BE2C (cell line): ENCODE results near the gene YIPF6.

Source experiments
- DNase-seq: peaks from one replicate; pipeline ENCODE4 v3.0.0-alpha.2; 2020
- H3K27me3 ChIP-seq: fragments of 250-450 bp; sonication (Bioruptor Pico); 2 replicates; pipeline ENCODE4 v1.5.1; 2020; ENCODE audit warnings: mild to moderate bottlenecking
- H3K36me3 ChIP-seq: fragments of 250-450 bp; sonication (Bioruptor Pico); 2 replicates; pipeline ENCODE4 v1.5.1; 2020; ENCODE audit warnings: mild to moderate bottlenecking
- H3K4me1 ChIP-seq: fragments of 250-450 bp; sonication (Bioruptor Pico); 2 replicates; pipeline ENCODE4 v1.5.1; 2020
- H3K4me3 ChIP-seq: 2 replicates; pipeline ENCODE4 v1.5.1; 2011; ENCODE audit warnings: low read depth, low read length
- H3K9me3 ChIP-seq: fragments of 250-450 bp; sonication (Bioruptor Pico); 2 replicates; pipeline ENCODE4 v1.5.1; 2020
- TF ChIP-seq, protein P1 (sequence below): IDR thresholded peaks from 2 replicates; pipeline ENCODE4 v1.5.1; 2012; ENCODE audit warnings: mild to moderate bottlenecking, low read depth, low read length

The YIPF6 gene

GRCh38 chrX:68532831-68533533 lies 34.1 kb downstream of the YIPF6 start:
- H3K4me3 ChIP-seq = no peak overlapping the region
- TF ChIP-seq, protein P1, sequence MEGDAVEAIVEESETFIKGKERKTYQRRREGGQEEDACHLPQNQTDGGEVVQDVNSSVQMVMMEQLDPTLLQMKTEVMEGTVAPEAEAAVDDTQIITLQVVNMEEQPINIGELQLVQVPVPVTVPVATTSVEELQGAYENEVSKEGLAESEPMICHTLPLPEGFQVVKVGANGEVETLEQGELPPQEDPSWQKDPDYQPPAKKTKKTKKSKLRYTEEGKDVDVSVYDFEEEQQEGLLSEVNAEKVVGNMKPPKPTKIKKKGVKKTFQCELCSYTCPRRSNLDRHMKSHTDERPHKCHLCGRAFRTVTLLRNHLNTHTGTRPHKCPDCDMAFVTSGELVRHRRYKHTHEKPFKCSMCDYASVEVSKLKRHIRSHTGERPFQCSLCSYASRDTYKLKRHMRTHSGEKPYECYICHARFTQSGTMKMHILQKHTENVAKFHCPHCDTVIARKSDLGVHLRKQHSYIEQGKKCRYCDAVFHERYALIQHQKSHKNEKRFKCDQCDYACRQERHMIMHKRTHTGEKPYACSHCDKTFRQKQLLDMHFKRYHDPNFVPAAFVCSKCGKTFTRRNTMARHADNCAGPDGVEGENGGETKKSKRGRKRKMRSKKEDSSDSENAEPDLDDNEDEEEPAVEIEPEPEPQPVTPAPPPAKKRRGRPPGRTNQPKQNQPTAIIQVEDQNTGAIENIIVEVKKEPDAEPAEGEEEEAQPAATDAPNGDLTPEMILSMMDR = no peak
- H3K4me1 ChIP-seq = no peaks in the 10 kb centered on the region
- no peak for DNase-seq
- no peaks in the 10 kb centered on the region for H3K9me3 ChIP-seq
- H3K27me3 ChIP-seq = no peaks in the 10 kb centered on the region
- 0 out of 2 replicates have a peak, but pooled peaks cover 2% of the 10 kb centered on the region for H3K36me3 ChIP-seq

DNA sequence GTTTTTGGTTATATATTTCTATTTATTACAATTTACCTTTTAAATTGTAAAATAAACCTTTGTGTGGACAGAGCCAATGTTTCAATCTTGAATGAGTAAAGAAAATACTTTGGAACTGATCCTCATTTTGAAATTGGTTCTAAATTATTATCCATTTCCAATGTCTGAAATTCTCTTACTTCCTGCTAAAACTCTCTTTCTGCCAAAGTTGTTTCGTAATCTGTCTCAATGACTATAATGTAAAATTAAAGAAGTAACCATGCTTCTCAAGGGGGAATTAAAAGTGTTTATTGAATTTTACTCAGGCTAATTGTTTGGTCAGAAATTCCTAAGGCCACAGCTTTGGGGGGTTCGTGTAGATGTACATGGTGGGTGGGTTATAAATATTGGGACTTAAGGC lies 34.8 kb downstream of the YIPF6 start:
- no peaks in the 10 kb centered on the region for H3K9me3 ChIP-seq
- 0 out of 2 replicates have a peak, but pooled peaks cover 2% of the 10 kb centered on the region for H3K36me3 ChIP-seq
- no peak for DNase-seq
- H3K4me1 ChIP-seq = no peaks in the 10 kb centered on the region
- TF ChIP-seq, protein P1 = no peak
- H3K4me3 ChIP-seq = no peak overlapping the region
- H3K27me3 ChIP-seq = no peaks in the 10 kb centered on the region

DNA sequence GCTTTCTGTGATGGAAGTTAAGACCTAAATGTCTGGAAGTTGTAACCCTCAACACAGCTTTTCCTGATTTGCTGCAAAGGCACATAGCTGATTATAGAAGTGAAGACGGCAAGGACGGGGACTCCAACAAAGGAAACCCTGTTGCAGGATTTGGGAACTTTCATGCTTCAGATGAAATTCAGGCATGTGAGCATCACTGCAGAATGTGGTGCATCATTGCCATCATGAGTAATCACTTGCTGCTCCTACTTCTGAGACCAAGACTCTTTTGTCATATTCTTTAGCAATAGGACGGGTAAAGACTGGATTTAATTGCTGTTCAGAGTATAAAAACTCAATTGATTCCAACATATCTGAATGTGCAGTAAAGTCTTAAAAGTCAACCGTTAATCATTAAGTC lies 35.8 kb downstream of the YIPF6 start:
- Histone ChIP-seq H3K4me3 (no peak overlapping the region), H3K4me1 (no peaks in the 10 kb centered on the region), H3K9me3 (no peaks in the 10 kb centered on the region), H3K27me3 (no peaks in the 10 kb centered on the region), H3K36me3 (0 out of 2 replicates have a peak, but pooled peaks cover 2% of the 10 kb centered on the region)
- DNase-seq = no peak
- TF ChIP-seq, protein P1 = no peak

DNA sequence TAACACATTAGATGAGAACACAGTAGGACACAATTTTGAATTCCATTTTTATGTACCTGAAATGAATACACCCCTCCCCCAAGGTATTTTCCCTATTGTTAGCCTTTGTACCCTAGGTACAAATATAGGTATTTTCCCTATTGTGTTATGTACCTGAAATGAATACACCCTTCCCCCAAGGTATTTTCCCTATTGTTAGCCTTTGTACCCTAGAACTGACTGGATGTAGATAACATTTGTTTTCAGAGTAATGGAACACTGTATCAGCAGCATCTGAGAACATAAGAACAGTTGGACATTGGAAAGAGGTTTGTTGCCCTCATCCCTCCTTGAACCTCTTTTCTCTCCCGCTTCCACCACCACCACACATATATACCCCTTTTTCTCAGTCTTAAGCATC lies 37.6 kb downstream of the YIPF6 start:
- Histone ChIP-seq H3K4me1 (no peaks in the 10 kb centered on the region), H3K36me3 (0 out of 2 replicates have a peak, but pooled peaks cover 2% of the 10 kb centered on the region), H3K9me3 (no peaks in the 10 kb centered on the region), H3K27me3 (no peaks in the 10 kb centered on the region), H3K4me3 (no peak overlapping the region)
- no peak for DNase-seq
- TF ChIP-seq, protein P1 = no peak

DNA sequence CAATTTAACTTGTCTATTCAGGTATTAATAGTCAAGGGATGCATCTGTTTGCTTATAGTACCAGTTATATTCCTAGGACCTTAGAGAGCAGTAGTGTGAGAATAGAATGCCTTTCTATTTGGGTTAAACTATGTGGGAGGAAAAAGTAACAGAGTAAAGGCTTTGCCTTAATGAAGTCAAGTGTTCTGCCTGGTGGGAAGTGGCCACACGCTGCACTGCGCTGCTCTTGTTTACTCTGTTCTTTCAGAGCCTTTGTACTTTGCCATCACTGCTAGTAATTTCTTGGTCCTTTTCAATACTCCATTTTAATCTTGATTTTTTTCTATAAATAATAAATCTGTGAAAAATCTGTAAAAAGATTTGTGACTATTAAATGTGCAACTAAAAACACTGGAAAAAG lies 38.0 kb downstream of the YIPF6 start:
- no peaks in the 10 kb centered on the region for H3K4me1 ChIP-seq

DNA sequence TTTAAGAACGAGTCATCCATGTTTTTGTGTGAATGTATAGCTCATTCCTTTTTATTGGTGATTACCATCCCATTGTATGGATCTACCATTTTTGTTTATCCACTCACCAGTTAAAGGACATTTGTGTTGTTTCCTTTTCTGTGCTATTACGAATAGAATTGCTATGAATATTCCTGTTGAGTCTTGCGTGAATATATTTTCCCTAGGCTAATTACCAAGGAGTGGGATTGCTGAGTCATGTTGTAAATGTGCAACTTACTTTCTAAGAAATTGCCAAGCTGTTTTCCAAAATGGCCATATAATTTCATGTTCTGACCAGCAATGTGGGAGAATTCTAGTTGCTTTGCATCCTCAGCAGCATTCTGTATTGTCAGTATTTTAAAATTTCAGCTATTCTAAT lies 51.3 kb downstream of the YIPF6 start:
- no peak overlapping the region for H3K4me3 ChIP-seq
- TF ChIP-seq, protein P1 = no peak
- H3K27me3 ChIP-seq = no peaks in the 10 kb centered on the region
- H3K36me3 ChIP-seq = no peaks in the 10 kb centered on the region
- no peak for DNase-seq
- no peaks in the 10 kb centered on the region for H3K4me1 ChIP-seq
- H3K9me3 ChIP-seq = no peaks in the 10 kb centered on the region

More for the DNA sequence above, 38.0 kb downstream of the YIPF6 start:
- Histone ChIP-seq H3K4me3 (no peak overlapping the region), H3K36me3 (0 out of 2 replicates have a peak, but pooled peaks cover 2% of the 10 kb centered on the region), H3K27me3 (no peaks in the 10 kb centered on the region), H3K9me3 (no peaks in the 10 kb centered on the region)
- no peak for DNase-seq
- TF ChIP-seq, protein P1 = no peak
